Lower lobe of right lung (tissue), 2 donors: ENCODE results near the gene MMP11. TPM values are rescaled to one million over a fixed set of nuclear protein-coding genes. Genes with fewer than 3 reads are reported as not detected.

Experiments used
- ATAC-seq, 2 donors: fragments of 200-7000 bp; cut with Tn5 transposase; one replicate each; pipeline ENCODE4 v1.9.1; 2020 to 2022; ENCODE audit warnings: mild to moderate bottlenecking in 2 of 2, moderate library complexity in 2 of 2
- DNase-seq: peaks from one replicate; pipeline ENCODE4 v3.0.0-alpha.2; 2020
- H3K27ac ChIP-seq: fragments of 200-600 bp; one replicate; pipeline ENCODE4 v1.8.0; 2022
- H3K27me3 ChIP-seq: fragments of 200-600 bp; one replicate; pipeline ENCODE4 v1.8.0; 2022; ENCODE audit warnings: low read depth
- H3K36me3 ChIP-seq: fragments of 200-600 bp; one replicate; pipeline ENCODE4 v1.8.0; 2022; ENCODE audit warnings: mild to moderate bottlenecking
- H3K4me1 ChIP-seq: fragments of 200-600 bp; one replicate; pipeline ENCODE4 v1.8.0; 2022
- H3K4me3 ChIP-seq: fragments of 200-600 bp; one replicate; pipeline ENCODE4 v1.8.0; 2022; ENCODE audit warnings: mild to moderate bottlenecking
- H3K9me3 ChIP-seq: fragments of 200-600 bp; one replicate; pipeline ENCODE4 v1.8.0; 2022
- intact Hi-C: fragments of 100-400 bp; cut with DNase I; formaldehyde crosslinking; loops from one replicate; pipeline ENCODE4 v1.11.0; 2022
- total RNA-seq: library from RNA; stranded (reverse); fragmentation: NEBNext Ultra II Directional; extraction: Animal tissue kit (Norgen Biotek cat#: 25700); gene quantifications from one replicate; pipeline ENCODE4 v1.2.1, GENCODE V29; 2021
- TF ChIP-seq, protein P1 (sequence below): fragments of 200-600 bp; IDR thresholded peaks from one replicate; pipeline ENCODE4 v1.8.0; 2022; ENCODE audit warnings: antibody characterized with exemption, mild to moderate bottlenecking
- donor health status: DM: no; HTN: yes; CAD: no; lungs with severe emphysema.

MMP11 gene
- total RNA-seq, 1 donor from 2014 or later: 1.9 TPM

DNA sequence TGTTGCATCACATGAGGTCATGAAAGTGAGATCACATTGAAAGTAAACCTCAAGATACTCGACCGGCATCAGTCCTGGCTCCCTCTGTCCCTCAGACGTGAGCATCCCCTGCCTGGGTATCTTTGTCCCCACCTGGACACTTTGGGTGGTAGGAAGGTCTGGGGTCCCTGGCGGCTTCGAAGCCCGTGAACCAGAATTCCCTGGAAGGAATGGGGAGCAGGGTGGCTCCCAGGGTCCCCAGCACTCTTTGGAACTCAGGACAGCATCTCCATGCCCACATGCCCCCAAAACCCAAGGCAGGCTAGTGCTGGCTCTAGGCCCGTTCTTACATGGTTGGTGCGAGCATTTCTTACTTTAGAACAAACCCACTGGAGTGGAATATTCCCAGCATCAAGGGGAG lies 58.6 kb downstream of the MMP11 start:
- intact Hi-C loops: no loop called here
- H3K36me3 ChIP-seq: peaks cover 95% of the 10 kb centered on the region
- TF ChIP-seq, protein P1, sequence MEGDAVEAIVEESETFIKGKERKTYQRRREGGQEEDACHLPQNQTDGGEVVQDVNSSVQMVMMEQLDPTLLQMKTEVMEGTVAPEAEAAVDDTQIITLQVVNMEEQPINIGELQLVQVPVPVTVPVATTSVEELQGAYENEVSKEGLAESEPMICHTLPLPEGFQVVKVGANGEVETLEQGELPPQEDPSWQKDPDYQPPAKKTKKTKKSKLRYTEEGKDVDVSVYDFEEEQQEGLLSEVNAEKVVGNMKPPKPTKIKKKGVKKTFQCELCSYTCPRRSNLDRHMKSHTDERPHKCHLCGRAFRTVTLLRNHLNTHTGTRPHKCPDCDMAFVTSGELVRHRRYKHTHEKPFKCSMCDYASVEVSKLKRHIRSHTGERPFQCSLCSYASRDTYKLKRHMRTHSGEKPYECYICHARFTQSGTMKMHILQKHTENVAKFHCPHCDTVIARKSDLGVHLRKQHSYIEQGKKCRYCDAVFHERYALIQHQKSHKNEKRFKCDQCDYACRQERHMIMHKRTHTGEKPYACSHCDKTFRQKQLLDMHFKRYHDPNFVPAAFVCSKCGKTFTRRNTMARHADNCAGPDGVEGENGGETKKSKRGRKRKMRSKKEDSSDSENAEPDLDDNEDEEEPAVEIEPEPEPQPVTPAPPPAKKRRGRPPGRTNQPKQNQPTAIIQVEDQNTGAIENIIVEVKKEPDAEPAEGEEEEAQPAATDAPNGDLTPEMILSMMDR: no peak

DNA sequence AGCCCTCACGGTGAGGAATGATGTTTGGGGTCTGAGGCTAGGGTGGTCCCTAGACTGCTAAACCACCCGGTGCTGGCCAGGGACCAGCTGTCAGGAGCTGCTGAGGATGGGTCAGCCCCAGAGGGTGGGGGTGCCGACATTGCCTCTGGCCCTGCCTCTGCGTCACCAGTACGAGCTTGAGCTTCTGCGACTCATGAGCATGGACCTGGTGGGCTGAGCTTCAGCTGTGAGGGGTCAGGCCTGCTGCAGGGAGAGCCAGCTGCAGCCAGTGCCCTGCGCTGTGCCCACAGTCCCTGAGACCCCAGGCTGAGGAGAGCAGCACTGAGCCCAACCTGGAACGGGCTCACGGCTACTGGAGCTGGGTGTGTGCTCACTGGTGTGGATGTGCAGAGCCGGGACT lies 59.1 kb downstream of the MMP11 start:
- peak; percentile 33 for DNase-seq
- ATAC-seq: no peak
- Histone ChIP-seq H3K27ac (no peak overlapping the region), H3K36me3 (peaks cover 90% of the 10 kb centered on the region), H3K4me3 (no peak overlapping the region), H3K4me1 (no peaks in the 10 kb centered on the region), H3K27me3 (no peaks in the 10 kb centered on the region), H3K9me3 (no peaks in the 10 kb centered on the region)
- intact Hi-C loops: no loop called here
- TF ChIP-seq, protein P1: no peak

More for the DNA sequence above, 58.6 kb downstream of the MMP11 start:
- peak; percentile 28 for DNase-seq
- H3K4me1 ChIP-seq: no peaks in the 10 kb centered on the region
- H3K27ac ChIP-seq: no peak overlapping the region
- ATAC-seq: no peak
- H3K4me3 ChIP-seq: no peak overlapping the region
- no peaks in the 10 kb centered on the region for H3K27me3 ChIP-seq
- no peaks in the 10 kb centered on the region for H3K9me3 ChIP-seq

GRCh38 chr22:23832226-23833016 lies 59.8 kb downstream of the MMP11 start:
- intact Hi-C loops: no loop called here
- Histone ChIP-seq H3K27me3 (no peaks in the 10 kb centered on the region), H3K36me3 (peaks cover 83% of the 10 kb centered on the region), H3K9me3 (no peaks in the 10 kb centered on the region), H3K27ac (no peak overlapping the region), H3K4me3 (no peak overlapping the region), H3K4me1 (no peaks in the 10 kb centered on the region)
- no peak for ATAC-seq
- DNase-seq: peak; percentile 28
- TF ChIP-seq, protein P1: no peak

DNA sequence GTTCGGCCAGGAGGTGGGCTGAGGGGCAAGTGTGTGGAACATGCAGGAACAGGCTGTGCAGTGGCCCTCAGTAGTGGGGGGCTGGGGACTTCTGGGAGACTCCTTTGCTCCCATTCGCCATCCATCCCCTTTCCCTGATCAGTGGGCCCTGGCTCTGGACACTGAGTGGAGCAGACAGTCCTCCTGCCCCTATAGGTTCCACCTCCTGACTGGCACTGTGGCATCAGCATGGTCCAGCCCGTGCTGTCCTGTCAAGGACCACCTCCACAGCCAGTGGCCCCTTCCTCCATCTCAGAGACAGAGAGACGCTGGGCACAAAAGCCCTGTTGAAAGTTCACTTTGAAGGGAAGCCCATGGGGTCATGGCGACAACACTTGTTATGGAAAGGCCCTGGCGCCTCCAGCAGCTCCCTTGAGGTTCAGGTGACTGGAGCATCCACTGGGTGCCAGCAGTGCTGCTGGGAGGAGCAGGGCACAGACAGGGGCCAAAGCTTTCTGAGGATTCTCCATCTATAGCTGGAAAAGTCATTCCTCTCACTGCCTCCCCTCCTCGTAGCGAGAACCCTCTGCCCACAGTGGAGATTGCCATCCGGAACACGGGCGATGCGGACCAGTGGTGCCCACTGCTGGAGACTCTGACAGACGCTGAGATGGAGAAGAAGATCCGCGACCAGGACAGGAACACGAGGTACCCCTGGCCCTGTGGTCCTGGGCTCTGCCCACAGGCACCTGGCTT lies 60.5 kb downstream of the MMP11 start:
- no peaks in the 10 kb centered on the region for H3K9me3 ChIP-seq
- DNase-seq: peak; percentile 20
- intact Hi-C loops: no loop called here
- peaks cover 76% of the 10 kb centered on the region for H3K36me3 ChIP-seq
- no peak overlapping the region for H3K27ac ChIP-seq
- no peak for ATAC-seq
- H3K27me3 ChIP-seq: no peaks in the 10 kb centered on the region
- H3K4me3 ChIP-seq: no peak overlapping the region
- H3K4me1 ChIP-seq: peaks cover 5% of the 10 kb centered on the region
- TF ChIP-seq, protein P1: no peak

Other genes starting within 250 kb of the MMP11 start
- not detected for gene IGLL1, start 192.6 kb upstream of the MMP11 start, total RNA-seq
- 1.6 TPM for gene DRICH1, start 140.5 kb upstream of the MMP11 start, total RNA-seq
- 1.9 TPM for gene RGL4, start 81.8 kb upstream of the MMP11 start, total RNA-seq
- 5.7 TPM for gene ZNF70, start 21.7 kb upstream of the MMP11 start, total RNA-seq
- gene VPREB3, start 18.4 kb upstream of the MMP11 start, total RNA-seq: not detected
- gene C22orf15, start 9.9 kb upstream of the MMP11 start, total RNA-seq: 5.9 TPM
- 114 TPM for gene CHCHD10, start 4.9 kb upstream of the MMP11 start, total RNA-seq
- gene SMARCB1, start 14.1 kb downstream of the MMP11 start, total RNA-seq: 61.3 TPM
- gene DERL3, start 66.2 kb downstream of the MMP11 start, total RNA-seq: 5.8 TPM
- gene SLC2A11, start 85.0 kb downstream of the MMP11 start, total RNA-seq: 12.7 TPM
- gene MIF, start 121.5 kb downstream of the MMP11 start, total RNA-seq: 231 TPM
- gene GSTT2B, start 188.3 kb downstream of the MMP11 start, total RNA-seq: 7.3 TPM
- gene DDTL, start 194.0 kb downstream of the MMP11 start, total RNA-seq: 2.9 TPM
- gene DDT, start 201.6 kb downstream of the MMP11 start, total RNA-seq: 102 TPM
- gene GSTT2, start 207.3 kb downstream of the MMP11 start, total RNA-seq: 3.0 TPM
- gene GSTT4, start 232.6 kb downstream of the MMP11 start, total RNA-seq: not detected
- 88.7 TPM for gene CABIN1, start 238.5 kb downstream of the MMP11 start, total RNA-seq